ENCODE data around the gene MYO5B. TPM values are rescaled to one million over a fixed set of nuclear protein-coding genes. Genes with fewer than 3 reads are reported as not detected.

Gene MYO5B
- total and polyA plus RNA-seq, 9 of the 15 experiments (the other 6 are each of a cell fraction or from before 2014, with no cell fraction given), result 0.07 to 0.42 (median 0.28) TPM

- 57% methylated on average over 7 of the region's 7 CpGs for WGBS (ENCODE audit: insufficient coverage, low coverage, missing lambda C conversion rate)
- POLR2A ChIA-PET, result no interaction called here
- Histone ChIP-seq H3K4me1 (replicated peaks in 1 of 2; ENCODE audit: control insufficient read depth in 2 of 2, insufficient read depth in 2 of 2, low read length in 2 of 2) (no peaks in the 10 kb centered on the region; a peak in 1 of 5 replicates), H3K27ac (ENCODE audit: extremely low read depth, low read depth, low read length) (no peak overlapping the region), H3K9me1 (ENCODE audit: control insufficient read depth, insufficient read depth, low read length) (no peaks in the 10 kb centered on the region), H3K4me3 (no peak overlapping the region), H3K79me2 (ENCODE audit: control insufficient read depth, insufficient read depth, low read length) (no peaks in the 10 kb centered on the region), H3K9me3 (replicated peaks; ENCODE audit: control insufficient read depth, insufficient read depth, low read depth, low read length) (no peaks in the 10 kb centered on the region), H3K4me2 (ENCODE audit: insufficient read depth, low read length) (no peak overlapping the region), H3K9ac (ENCODE audit: insufficient read depth in 1 of 2, low read depth in 2 of 2, low read length in 2 of 2) (no peak overlapping the region), H3K27me3 (ENCODE audit: control insufficient read depth in 2 of 2, insufficient read depth in 2 of 2, low read length in 2 of 2) (no peaks in the 10 kb centered on the region), H4K20me1 (replicated peaks; ENCODE audit: control insufficient read depth, insufficient read depth, low read length) (no peaks in the 10 kb centered on the region), H3K36me3 (ENCODE audit: control insufficient read depth, insufficient read depth, low read length) (peaks cover 10% of the 10 kb centered on the region; the same call in 1 of the 3 replicates), H2AFZ (ENCODE audit: low read depth, low read length) (no peak overlapping the region)
- no peak for DNase-seq (ENCODE audit: extremely low read depth in 1 of 4, low spot score in 3 of 4)
- CTCF ChIA-PET (ENCODE audit: low intra/inter-chr PET ratio), result no interaction called here
- intact Hi-C loops (cut with micrococcal nuclease), result no loop called here
- in situ Hi-C loops (cut with MboI), result no loop called here
- no peak for TF ChIP-seq ZNF311 (CRISPR knock-in tag; IDR thresholded peaks at IDR 0.05)
- TF ChIP-seq RERE (CRISPR knock-in tag; IDR thresholded peaks at IDR 0.05; ENCODE audit: borderline replicate concordance), result no peak
- TF ChIP-seq ARID1B (IDR thresholded peaks at IDR 0.05), result no peak
- TF ChIP-seq GTF2E2 (tag; IDR thresholded peaks at IDR 0.05), result no peak
- no peak for TF ChIP-seq POLR2AphosphoS2 (IDR thresholded peaks at IDR 0.05; ENCODE audit: low read length)
- BruUV-seq (replicated peaks), result no TSS peak
- ATAC-seq, result no peak
- FAIRE-seq, result no peak
These were observed 399.1 kb downstream of the MYO5B start for GRCh38 chr18:49795612-49796552.
